C4-2B (cell line): ENCODE data around the gene SIRPG.

ENCODE experiments used
- H3K27ac ChIP-seq: fragments of 450-650 bp; 2 replicates; pipeline ENCODE4 v1.5.1; 2017
- CTCF ChIP-seq: fragments of 450-650 bp; conservative IDR thresholded peaks from 2 replicates; pipeline ENCODE4 v1.5.1; 2017; ENCODE audit warnings: mild to moderate bottlenecking
- ZFX ChIP-seq: fragments of 450-650 bp; IDR thresholded peaks from 2 replicates; pipeline ENCODE4 v1.6.1; 2017

Gene SIRPG

DNA sequence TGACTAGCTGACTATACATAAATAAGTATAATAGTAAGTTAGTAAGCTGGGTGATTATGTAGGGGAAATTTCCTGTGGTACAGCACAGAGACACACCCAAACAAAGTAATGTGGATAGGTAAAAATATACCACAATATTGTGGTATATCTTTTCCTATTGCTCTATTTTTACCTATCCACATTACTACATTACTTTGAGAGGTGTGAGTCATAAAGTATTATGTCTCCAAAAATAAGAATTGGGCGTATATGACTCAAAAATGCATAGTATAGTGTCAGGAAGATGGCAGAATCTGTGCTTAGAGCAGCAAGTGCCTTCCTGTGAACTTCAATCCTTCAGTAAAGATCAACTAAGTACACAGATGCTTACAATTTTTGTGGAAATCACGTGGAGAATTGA lies 2.7 kb upstream of the SIRPG start:
- TF ChIP-seq ZFX (no peak), CTCF (no peak)
- H3K27ac ChIP-seq, result no peak overlapping the region

DNA sequence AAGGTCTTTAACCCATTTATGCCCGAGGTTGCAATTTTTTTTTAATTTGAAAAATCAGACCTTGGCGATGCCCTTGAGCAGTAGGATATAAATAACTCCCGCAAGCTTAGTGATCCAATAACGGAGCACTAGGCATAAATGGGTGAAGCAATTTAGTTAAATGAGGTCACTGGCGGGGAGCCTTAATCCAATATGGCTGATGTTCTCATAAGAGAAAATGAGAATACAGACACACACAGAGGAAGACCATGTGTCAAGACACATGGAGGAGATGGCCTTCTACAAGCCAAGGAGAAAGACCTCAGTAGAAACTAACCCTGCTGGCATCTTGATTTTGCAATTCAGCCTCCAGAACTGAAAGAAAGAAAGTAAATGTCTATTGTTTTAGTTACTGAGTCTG lies 735 bp downstream of the SIRPG start:
- TF ChIP-seq ZFX (no peak), CTCF (no peak)
- H3K27ac ChIP-seq, result no peak overlapping the region

DNA sequence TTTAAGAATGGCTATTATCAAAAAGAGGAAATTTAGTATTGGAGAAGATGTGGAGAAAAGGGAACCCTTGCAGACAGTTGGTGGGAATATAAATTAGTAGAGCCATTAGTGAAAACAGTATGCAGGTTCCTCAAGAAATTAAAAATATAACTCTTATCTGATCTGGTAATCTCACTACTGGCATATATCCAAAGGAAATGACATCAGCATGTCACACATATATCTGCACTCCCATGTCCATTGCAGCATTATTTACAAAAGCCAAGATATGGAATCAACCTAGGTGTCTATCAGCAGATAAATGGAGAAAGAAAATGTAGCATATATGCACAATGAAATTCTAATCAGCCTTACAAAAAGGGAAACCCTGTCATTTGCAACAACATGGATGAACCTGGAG lies 2.6 kb downstream of the SIRPG start:
- TF ChIP-seq CTCF (no peak), ZFX (no peak)
- H3K27ac ChIP-seq, result no peak overlapping the region

DNA sequence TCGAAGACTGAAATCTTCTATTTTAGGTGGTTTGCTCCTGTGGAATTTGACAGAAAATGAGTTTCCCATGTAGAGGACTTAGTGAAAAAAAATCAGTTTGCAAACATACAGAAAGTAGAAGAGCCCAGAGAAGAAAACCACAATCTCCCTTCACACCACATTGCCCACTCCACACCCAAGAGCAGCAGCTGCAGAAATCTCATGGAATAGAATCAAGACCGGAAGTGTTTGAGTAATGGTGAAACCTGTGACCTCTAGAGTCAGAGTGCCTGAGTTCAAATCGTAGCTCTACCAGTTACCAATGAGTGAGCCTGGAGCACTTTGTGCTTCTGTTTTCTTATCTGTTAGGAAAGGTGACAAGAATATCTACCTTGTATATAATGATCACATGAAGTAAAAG lies 4.6 kb downstream of the SIRPG start:
- TF ChIP-seq CTCF, result no peak
- no peak for TF ChIP-seq ZFX
- H3K27ac ChIP-seq, result no peak overlapping the region

GRCh38 chr20:1652104-1652503 lies 5.5 kb downstream of the SIRPG start:
- TF ChIP-seq CTCF, result no peak
- TF ChIP-seq ZFX, result no peak

DNA sequence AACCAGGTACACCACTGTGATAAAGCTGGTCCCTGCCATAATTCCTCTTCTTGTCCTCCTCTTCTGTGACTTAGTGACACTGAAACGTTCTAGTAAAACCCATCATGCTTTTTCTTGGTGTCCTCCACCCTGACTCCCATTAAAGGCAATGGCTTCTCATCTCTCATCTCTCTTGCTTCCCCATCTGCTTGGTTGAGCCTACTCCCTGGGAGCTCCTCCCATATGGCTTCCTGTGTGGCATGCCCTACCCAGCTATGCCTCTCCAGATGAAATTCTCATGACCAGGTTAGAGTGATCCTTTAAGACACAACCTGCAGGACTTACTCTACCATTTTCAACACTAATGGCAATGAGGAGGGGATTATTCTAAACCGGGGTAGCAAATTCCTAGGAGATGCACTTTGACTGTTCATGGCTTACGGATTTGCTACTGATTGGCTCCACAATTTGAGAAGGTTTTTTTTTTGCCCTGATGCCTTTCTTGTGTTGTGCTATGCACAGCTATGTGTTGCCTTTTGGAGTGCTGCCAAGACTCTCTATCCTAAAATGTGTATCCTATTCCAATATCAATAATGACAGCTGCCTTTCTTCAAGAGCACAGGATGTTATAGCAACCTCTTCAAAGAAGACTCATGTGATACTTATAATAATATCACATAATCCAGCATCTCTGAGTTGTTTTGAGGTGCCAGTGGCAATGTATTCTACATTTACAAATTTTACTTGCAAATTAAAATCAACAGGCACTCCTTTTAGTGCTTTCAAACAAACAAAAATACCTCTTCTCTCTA lies 6.1 kb downstream of the SIRPG start:
- TF ChIP-seq ZFX (no peak), CTCF (no peak)
- H3K27ac ChIP-seq, result no peak overlapping the region

More at GRCh38 chr20:1652104-1652503, 5.5 kb downstream of the SIRPG start:
- no peak overlapping the region for H3K27ac ChIP-seq

- H3K27ac ChIP-seq, result no peak overlapping the region
- TF ChIP-seq CTCF (no peak), ZFX (no peak)
Measured at GRCh38 chr20:1648101-1648500, 9.5 kb downstream of the SIRPG start.
